Measurements from ENCODE around the gene CETP.

Gene CETP

GRCh38 chr16:57025941-57026777 lies 64.4 kb downstream of the CETP start:
- DNase-seq = no peak

- DNase-seq = no peak
Measured at GRCh38 chr16:57026778-57027062, 65.0 kb downstream of the CETP start.

GRCh38 chr16:57027067-57027466 lies 65.3 kb downstream of the CETP start:
- no peak for DNase-seq

- no peak for DNase-seq
Measured at GRCh38 chr16:57028086-57028485, 66.3 kb downstream of the CETP start.

- no peak for DNase-seq
Measured at GRCh38 chr16:57029161-57030160, 67.7 kb downstream of the CETP start.

GRCh38 chr16:57030346-57030902 lies 68.7 kb downstream of the CETP start:
- DNase-seq = no peak

- DNase-seq = no peak
Measured at GRCh38 chr16:57031156-57031555, 69.4 kb downstream of the CETP start.

- no peak for DNase-seq
Measured at GRCh38 chr16:57032346-57032745, 70.6 kb downstream of the CETP start.

- DNase-seq = no peak
Measured at GRCh38 chr16:57032931-57033330, 71.2 kb downstream of the CETP start.

Measured in stimulated activated CD4-positive, alpha-beta T cell treated with anti-CD3 and anti-CD28 coated beads, Interleukin-2, amount 100 ng/mL, for 48 hours (primary cell).